DND-41 (cell line): ENCODE measurements around the gene TLR5.

Experiments
- CTCF ChIP-seq: IDR thresholded peaks from 2 replicates; pipeline ENCODE4 v1.5.1; 2012; ENCODE audit warnings: borderline replicate concordance, low read length, moderate library complexity, mild to moderate bottlenecking; ENCODE audit not compliant: poor library complexity, severe bottlenecking; ENCODE audit errors: extremely low read depth
- EZH2 ChIP-seq: IDR thresholded peaks from 3 replicates; pipeline ENCODE4 v1.6.1; 2012; ENCODE audit warnings: borderline replicate concordance, low read depth, mild to moderate bottlenecking, moderate library complexity, low read length, inconsistent platforms; ENCODE audit not compliant: severe bottlenecking

- TF ChIP-seq CTCF (no peak), EZH2 (no peak)
These were observed 32.1 kb downstream of the TLR5 start for GRCh38 chr1:223110952-223111351.
